Retina (tissue), 1 donor: ENCODE data around the gene SURF6.
"Not testable (repeated sequence)": the region's sequence is repeated elsewhere in the genome, so short reads cannot be mapped to it uniquely, and the experiment has no call there.

ENCODE experiments used
- DNase-seq: peaks from one replicate; pipeline ENCODE4 v3.0.0-alpha.2; 2016

The SURF6 gene

GRCh38 chr9:133322701-133323100 lies 13.3 kb downstream of the SURF6 start:
- DNase-seq = no peak

GRCh38 chr9:133321411-133321935 lies 14.5 kb downstream of the SURF6 start:
- no peak for DNase-seq

- no peak for DNase-seq
These were observed 15.5 kb downstream of the SURF6 start for GRCh38 chr9:133320421-133320881.

DNA sequence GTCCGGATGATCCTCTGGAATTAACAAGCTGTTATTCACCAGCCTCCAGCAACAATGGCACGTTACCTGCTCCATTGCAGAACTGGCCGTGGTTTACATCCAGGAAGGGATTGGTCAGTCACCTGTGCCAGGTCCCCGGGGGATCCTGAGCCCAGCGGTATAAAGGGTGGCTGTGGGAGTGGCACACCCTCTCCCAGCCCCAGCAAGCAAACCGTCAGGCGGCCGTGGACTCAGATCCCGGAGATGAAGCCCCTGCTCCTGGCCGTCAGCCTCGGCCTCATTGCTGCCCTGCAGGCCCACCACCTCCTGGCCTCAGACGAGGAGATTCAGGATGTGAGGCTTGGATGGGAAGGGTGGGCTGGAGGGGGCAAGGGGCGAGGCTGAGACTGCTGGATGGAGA lies 18.4 kb downstream of the SURF6 start:
- DNase-seq = not testable (repeated sequence)

DNA sequence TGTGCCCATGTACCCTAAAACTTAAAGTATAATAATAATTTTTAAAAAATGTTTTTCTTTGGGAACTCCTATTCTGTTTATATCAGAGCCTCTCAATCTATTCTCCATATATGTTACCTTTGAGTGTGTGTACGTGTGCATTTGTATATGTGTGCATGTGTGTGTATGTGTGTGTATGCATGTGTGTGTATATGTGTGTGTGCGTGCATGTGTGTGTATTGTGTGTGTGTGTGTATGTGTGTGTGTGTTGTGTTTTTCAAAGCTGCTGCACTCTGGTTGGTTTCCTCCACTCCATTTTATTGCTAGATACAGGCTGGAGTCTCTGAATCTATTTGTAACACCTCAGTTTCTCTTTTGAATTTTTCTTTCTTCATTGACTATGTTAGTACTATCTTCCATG lies 20.0 kb downstream of the SURF6 start:
- no peak for DNase-seq

DNA sequence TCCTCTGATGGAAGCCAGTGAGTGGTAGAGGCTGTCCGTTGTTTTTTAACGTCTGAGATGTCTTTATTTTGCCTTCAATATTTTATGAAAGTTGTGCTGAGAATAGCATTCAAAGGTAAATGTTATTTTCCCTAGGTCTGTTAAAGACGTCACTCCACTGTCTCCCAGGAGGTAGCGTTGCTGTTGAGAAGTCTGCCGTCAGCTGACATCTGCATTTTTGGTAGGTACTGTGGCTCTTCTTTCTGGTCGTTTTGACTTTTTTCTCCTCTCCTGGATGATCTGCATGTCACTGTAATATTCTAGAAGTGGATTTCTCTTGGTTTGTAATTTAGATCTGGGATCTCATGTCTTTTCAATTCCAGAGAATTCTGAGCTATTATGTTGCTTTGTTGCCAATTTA lies 26.4 kb downstream of the SURF6 start:
- no peak for DNase-seq

GRCh38 chr9:133307301-133307700 lies 28.7 kb downstream of the SURF6 start:
- DNase-seq = no peak

GRCh38 chr9:133306242-133307204 lies 29.5 kb downstream of the SURF6 start:
- DNase-seq = no peak

DNA sequence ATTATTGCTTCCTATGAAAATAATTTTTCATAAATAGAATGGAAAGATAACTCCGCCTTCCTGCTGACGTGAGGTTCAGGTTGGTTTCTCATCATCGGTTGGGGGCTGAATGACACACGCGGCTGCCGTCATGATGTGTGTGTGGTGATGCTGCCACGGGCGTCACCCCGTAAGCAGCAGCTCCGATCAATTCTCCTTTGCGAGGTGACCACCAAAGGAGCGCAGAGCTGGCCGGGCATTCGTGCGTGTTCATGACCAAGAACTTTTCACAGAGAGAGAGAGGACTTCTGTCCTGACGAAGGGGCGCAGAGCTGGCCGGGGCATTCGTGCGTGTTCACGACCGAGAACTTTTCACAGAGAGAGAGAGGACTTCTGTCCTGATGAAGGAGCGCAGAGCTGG lies 30.3 kb downstream of the SURF6 start:
- no peak for DNase-seq

- DNase-seq = no peak
These were observed 31.3 kb downstream of the SURF6 start for GRCh38 chr9:133304477-133305377.

DNA sequence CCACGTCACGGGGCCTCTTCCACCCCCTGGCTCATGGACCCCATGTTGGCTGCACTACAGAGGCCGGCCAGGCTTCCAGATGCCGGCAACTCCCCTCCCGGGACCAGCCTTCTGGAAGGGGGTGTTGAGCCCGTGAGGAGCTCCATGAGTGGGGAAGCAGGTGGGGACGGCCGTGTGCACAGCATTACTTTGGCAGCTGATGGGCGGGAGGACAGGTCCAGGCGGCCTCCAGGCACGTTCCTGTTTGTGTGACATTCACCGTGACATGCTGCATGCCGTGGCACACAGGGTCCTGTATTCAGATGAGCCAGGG lies 31.9 kb downstream of the SURF6 start:
- no peak for DNase-seq

GRCh38 chr9:133303266-133304157 lies 32.5 kb downstream of the SURF6 start:
- no peak for DNase-seq

GRCh38 chr9:133301253-133302230 lies 34.4 kb downstream of the SURF6 start:
- no peak for DNase-seq

DNA sequence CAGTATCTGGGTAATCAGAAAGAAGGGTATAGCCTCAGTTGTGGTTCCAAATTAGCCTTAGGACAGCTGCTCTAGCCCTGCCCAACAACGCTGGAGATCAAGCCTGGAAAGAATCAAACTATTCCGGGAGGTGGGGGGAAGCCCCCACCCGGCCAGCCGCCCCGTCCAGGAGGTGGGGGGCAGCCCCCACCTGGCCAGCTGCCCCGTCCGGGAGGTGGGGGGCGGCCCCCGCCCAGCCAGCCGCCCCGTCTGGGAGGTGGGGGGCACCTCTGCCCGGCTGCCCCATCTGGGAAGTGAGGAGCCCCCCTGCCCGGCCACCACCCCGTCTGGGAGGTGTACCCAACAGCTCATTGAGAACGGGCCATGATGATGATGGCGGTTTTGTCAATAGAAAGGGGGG lies 36.0 kb downstream of the SURF6 start:
- DNase-seq = not testable (repeated sequence)

DNA sequence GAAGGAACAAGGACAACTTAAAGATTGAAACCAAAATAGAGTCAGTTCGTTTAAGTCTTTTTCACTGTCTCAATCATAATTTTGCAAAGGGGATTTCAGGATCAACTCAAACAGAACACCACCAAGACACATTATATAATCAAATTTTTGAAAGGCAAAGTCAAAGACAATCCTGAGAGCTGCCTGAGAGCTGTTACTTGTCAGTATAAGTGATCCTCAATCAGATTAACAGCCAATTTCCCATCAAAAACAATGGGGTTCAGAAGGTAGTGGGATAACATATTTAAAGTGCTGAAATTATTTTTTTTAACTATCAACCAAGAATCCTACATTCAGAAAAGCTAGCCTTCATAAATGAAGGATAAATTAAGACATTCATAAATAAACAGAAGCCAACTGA lies 41.7 kb downstream of the SURF6 start:
- DNase-seq = no peak

GRCh38 chr9:133290751-133291302 lies 45.2 kb downstream of the SURF6 start:
- DNase-seq = no peak

DNA sequence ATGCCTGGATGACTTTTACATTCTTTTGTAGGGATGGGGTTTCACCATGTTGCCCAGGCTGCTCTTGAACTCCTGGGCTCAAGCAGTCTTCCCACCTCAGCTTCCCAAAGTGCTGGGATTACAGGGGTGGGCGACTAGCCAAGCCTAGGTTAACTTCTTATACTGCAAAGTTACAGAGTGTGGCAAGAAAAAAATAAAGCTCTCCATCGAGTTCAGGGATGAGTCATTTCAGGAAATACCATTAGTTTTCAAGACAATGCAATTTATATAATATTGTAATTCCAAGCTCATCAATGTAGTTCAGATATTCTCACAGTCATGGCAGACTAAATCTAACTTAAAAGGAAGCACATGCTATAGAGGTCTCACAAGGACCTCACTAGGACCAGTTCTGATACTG lies 49.5 kb downstream of the SURF6 start:
- DNase-seq = no peak

DNA sequence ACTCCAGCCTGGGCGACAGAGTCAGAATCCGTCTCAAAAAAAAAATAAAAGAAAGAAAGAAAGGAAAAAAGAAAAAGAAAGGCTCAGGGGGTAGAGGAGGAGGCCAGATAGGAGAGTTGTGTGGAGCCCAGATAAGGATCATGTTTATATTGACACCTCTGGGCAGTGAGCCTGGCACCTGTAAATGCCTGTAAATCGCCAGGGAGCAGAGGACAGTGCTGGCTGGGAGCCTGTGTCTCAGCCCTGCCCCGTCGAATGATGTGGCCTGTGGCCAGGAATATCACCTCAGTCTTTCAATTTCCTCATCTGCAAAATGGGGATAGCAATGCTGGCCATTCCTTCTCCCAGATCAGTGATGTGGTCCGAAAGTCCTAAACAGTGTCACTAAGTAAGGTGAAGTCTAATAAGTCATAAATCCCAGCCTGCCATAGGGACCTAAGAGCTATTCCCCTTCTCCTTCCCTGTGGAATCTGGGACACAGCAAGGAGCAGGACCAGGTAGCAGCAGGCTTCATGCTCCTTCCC lies 50.7 kb downstream of the SURF6 start:
- DNase-seq = no peak

DNA sequence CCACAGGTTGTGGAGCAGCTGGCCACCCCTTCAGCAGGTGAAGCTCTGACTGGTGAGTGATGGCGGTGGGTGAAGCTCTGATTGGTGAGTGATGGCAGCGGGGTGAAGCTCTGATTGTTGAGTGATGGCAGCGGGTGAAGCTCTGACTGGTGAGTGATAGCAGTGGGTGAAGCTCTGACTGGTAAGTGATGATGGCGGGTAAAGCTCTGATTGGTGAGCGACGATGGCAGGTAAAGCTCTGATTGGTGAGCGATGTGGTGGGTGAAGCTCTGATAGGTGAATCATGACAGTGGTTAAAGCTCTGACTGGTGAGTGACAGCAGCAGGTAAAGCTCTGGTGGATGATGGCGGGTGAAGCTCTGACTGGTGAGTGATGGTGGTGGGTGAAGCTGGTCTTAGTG lies 51.6 kb downstream of the SURF6 start:
- no peak for DNase-seq

- DNase-seq = not testable (repeated sequence)
These were observed 52.5 kb downstream of the SURF6 start for GRCh38 chr9:133283255-133284032.
